ENCODE measurements around the gene CHPF2.

CHPF2 gene

GRCh38 chr7:151265351-151265931 lies 33.2 kb downstream of the CHPF2 start:
- DNase-seq (ENCODE audit: low read depth), result no peak

- no peak for DNase-seq (ENCODE audit: low read depth)
These were observed 37.2 kb downstream of the CHPF2 start for GRCh38 chr7:151269511-151269910.

GRCh38 chr7:151271699-151272355 lies 39.5 kb downstream of the CHPF2 start:
- DNase-seq (ENCODE audit: low read depth), result no peak

- DNase-seq (ENCODE audit: low read depth), result no peak
These were observed 40.1 kb downstream of the CHPF2 start for GRCh38 chr7:151272405-151272804.

- no peak for DNase-seq (ENCODE audit: low read depth)
These were observed 40.6 kb downstream of the CHPF2 start for GRCh38 chr7:151272877-151273276.

- no peak for DNase-seq (ENCODE audit: low read depth)
These were observed 41.5 kb downstream of the CHPF2 start for GRCh38 chr7:151273651-151274390.

- no peak for DNase-seq (ENCODE audit: low read depth)
These were observed 42.1 kb downstream of the CHPF2 start for GRCh38 chr7:151274396-151274795.

- DNase-seq (ENCODE audit: low read depth), result no peak
These were observed 42.9 kb downstream of the CHPF2 start for GRCh38 chr7:151274936-151275812.

- DNase-seq (ENCODE audit: low read depth), result no peak
These were observed 43.7 kb downstream of the CHPF2 start for GRCh38 chr7:151275813-151276577.

GRCh38 chr7:151276666-151277590 lies 44.6 kb downstream of the CHPF2 start:
- DNase-seq (ENCODE audit: low read depth), result peak; percentile 20

GRCh38 chr7:151277631-151278030 lies 45.3 kb downstream of the CHPF2 start:
- no peak for DNase-seq (ENCODE audit: low read depth)

GRCh38 chr7:151278949-151279348 lies 46.7 kb downstream of the CHPF2 start:
- no peak for DNase-seq (ENCODE audit: low read depth)

GRCh38 chr7:151279868-151280267 lies 47.6 kb downstream of the CHPF2 start:
- DNase-seq (ENCODE audit: low read depth), result no peak

- DNase-seq (ENCODE audit: low read depth), result no peak
These were observed 48.2 kb downstream of the CHPF2 start for GRCh38 chr7:151280388-151281019.

- no peak for DNase-seq (ENCODE audit: low read depth)
These were observed 49.4 kb downstream of the CHPF2 start for GRCh38 chr7:151281686-151282085.

- no peak for DNase-seq (ENCODE audit: low read depth)
These were observed 49.8 kb downstream of the CHPF2 start for GRCh38 chr7:151282111-151282510.

GRCh38 chr7:151283302-151283701 lies 51.0 kb downstream of the CHPF2 start:
- DNase-seq (ENCODE audit: low read depth), result no peak

GRCh38 chr7:151286148-151286547 lies 53.9 kb downstream of the CHPF2 start:
- DNase-seq (ENCODE audit: low read depth), result no peak

Data from stimulated activated CD8-positive, alpha-beta memory T cell treated with anti-CD3 and anti-CD28 coated beads, Interleukin-15, amount 100 ng/mL, for 1 hour (primary cell).